Type B pancreatic cell (in vitro differentiated cells): ENCODE data around the gene MTX1. TPM values are rescaled to one million over a fixed set of nuclear protein-coding genes. Genes with fewer than 3 reads are reported as not detected.
"Not testable (repeated sequence)": the region's sequence is repeated elsewhere in the genome, so short reads cannot be mapped to it uniquely, and the experiment has no call there.

Experiments used
- DNase-seq: peaks from one replicate; pipeline ENCODE4 v3.0.0; 2021; ENCODE audit warnings: mixed read lengths; ENCODE audit not compliant: unreplicated experiment; ENCODE audit errors: extremely low spot score
- H3K27ac Mint-ChIP-seq: 2 replicates; pipeline ENCODE4 v1.8.0; 2021; ENCODE audit warnings: mild to moderate bottlenecking, mixed read lengths
- H3K27me3 Mint-ChIP-seq: 2 replicates; pipeline ENCODE4 v1.8.0; 2021; ENCODE audit warnings: mixed read lengths
- H3K36me3 Mint-ChIP-seq: 2 replicates; pipeline ENCODE4 v1.8.0; 2021; ENCODE audit warnings: mixed read lengths
- H3K4me1 Mint-ChIP-seq: one replicate; pipeline ENCODE4 v1.8.0; 2021; ENCODE audit warnings: mixed read lengths; ENCODE audit not compliant: unreplicated experiment
- H3K4me3 Mint-ChIP-seq: 2 replicates; pipeline ENCODE4 v1.8.0; 2021; ENCODE audit warnings: mild to moderate bottlenecking, mixed read lengths
- H3K9me3 Mint-ChIP-seq: 2 replicates; pipeline ENCODE4 v1.8.0; 2021; ENCODE audit warnings: mixed read lengths
- CTCF ChIP-seq: fragments of 200-600 bp; sonication (generic); conservative IDR thresholded peaks from 2 replicates; pipeline ENCODE4 v1.5.0; 2021; ENCODE audit warnings: antibody characterized with exemption, mild to moderate bottlenecking
- long read RNA-seq: library from polyadenylated mRNA; unstranded; transcript quantifications from one replicate; pipeline ENCODE4 v2.0.0, GENCODE V29; 2020
- total RNA-seq: library from RNA; stranded (reverse); gene quantifications from 2 replicates; pipeline ENCODE4 v1.2.1, GENCODE V29; 2021; ENCODE audit warnings: low replicate concordance

Gene MTX1
- 34.0 and 44.2 TPM in 2 replicates for total RNA-seq
- long read RNA-seq, transcript MTX1-202 (8 exons, 1,632 nt): major isoform, 48 of 54 reads
- long read RNA-seq, partial matches to known transcripts: 2 of 54 reads
- long read RNA-seq, other reads (novel, unspliced or antisense): 2 of 54 reads

- peak; percentile 85 for DNase-seq
- peak within 1 kb of the TSS; percentile 93 for H3K27ac Mint-ChIP-seq
- no peaks in the 10 kb centered on the region for H3K36me3 Mint-ChIP-seq
- TF ChIP-seq CTCF: no peak
- H3K27me3 Mint-ChIP-seq: no peaks in the 10 kb centered on the region
- peaks cover 17% of the 10 kb centered on the region for H3K4me1 Mint-ChIP-seq
- H3K9me3 Mint-ChIP-seq: no peaks in the 10 kb centered on the region
- peak within 1 kb of the TSS; percentile 92 for H3K4me3 Mint-ChIP-seq
Measured at GRCh38 chr1:155208541-155209311, at the start of gene MTX1. TSS of gene MTX1 (plus strand) at chr1:155208695. CDS start at chr1:155208805, 110 bp downstream.

GRCh38 chr1:155158991-155159390 lies 49.5 kb upstream of the MTX1 start:
- no peak for DNase-seq
- Mint-ChIP-seq H3K9me3 (no peaks in the 10 kb centered on the region), H3K36me3 (no peaks in the 10 kb centered on the region), H3K4me1 (no peaks in the 10 kb centered on the region), H3K4me3 (no peak overlapping the region), H3K27ac (no peak overlapping the region), H3K27me3 (peaks cover 19% of the 10 kb centered on the region)
- no peak for TF ChIP-seq CTCF

- Mint-ChIP-seq H3K27ac (no peak overlapping the region), H3K27me3 (peaks cover 17% of the 10 kb centered on the region)
Measured at GRCh38 chr1:155160128-155160527, 48.4 kb upstream of the MTX1 start.

GRCh38 chr1:155162631-155163030 lies 45.9 kb upstream of the MTX1 start:
- not testable (repeated sequence) for H3K36me3 Mint-ChIP-seq, H3K27ac Mint-ChIP-seq, H3K9me3 Mint-ChIP-seq, H3K4me3 Mint-ChIP-seq, DNase-seq, H3K4me1 Mint-ChIP-seq
- H3K27me3 Mint-ChIP-seq: peaks cover 11% of the 10 kb centered on the region

More at GRCh38 chr1:155160128-155160527, 48.4 kb upstream of the MTX1 start:
- Mint-ChIP-seq H3K4me1 (no peaks in the 10 kb centered on the region), H3K36me3 (no peaks in the 10 kb centered on the region), H3K9me3 (no peaks in the 10 kb centered on the region), H3K4me3 (no peak overlapping the region)
- DNase-seq: no peak
- no peak for TF ChIP-seq CTCF

GRCh38 chr1:155163785-155164184 lies 44.7 kb upstream of the MTX1 start:
- peaks cover 14% of the 10 kb centered on the region for H3K27me3 Mint-ChIP-seq
- not testable (repeated sequence) for DNase-seq, H3K9me3 Mint-ChIP-seq, H3K4me1 Mint-ChIP-seq, H3K27ac Mint-ChIP-seq, H3K4me3 Mint-ChIP-seq, H3K36me3 Mint-ChIP-seq

GRCh38 chr1:155164625-155165024 lies 43.9 kb upstream of the MTX1 start:
- not testable (repeated sequence) for DNase-seq, H3K27me3 Mint-ChIP-seq, H3K36me3 Mint-ChIP-seq, H3K27ac Mint-ChIP-seq, H3K9me3 Mint-ChIP-seq, H3K4me1 Mint-ChIP-seq, H3K4me3 Mint-ChIP-seq

GRCh38 chr1:155166051-155166470 lies 42.4 kb upstream of the MTX1 start:
- no peak for DNase-seq
- Mint-ChIP-seq H3K9me3 (no peaks in the 10 kb centered on the region), H3K27ac (no peak overlapping the region), H3K4me1 (peaks cover 7% of the 10 kb centered on the region), H3K36me3 (peaks cover 5% of the 10 kb centered on the region), H3K4me3 (no peak overlapping the region), H3K27me3 (peaks cover 3% of the 10 kb centered on the region)
- TF ChIP-seq CTCF: no peak
